GM12878 (cell line): ENCODE measurements around the gene ATXN2. TPM values are rescaled to one million over a fixed set of nuclear protein-coding genes. Genes with fewer than 3 reads are reported as not detected.

ENCODE experiments used
- ATAC-seq: fragments of 200-7000 bp; cut with Tn5 transposase; 3 replicates; pipeline ENCODE4 v1.9.1; 2020; ENCODE audit warnings: mild to moderate bottlenecking, moderate library complexity
- BruUV-seq: library from RNA; stranded (reverse); fragments of 400-500 nt; replicated peaks from 2 replicates; lab custom pipeline; 2021; lab: Mats Ljungman, UMichigan
- CTCF ChIA-PET: fragments of 300-600 bp; sonication (Branson Sonifier 250); formaldehyde crosslinking; extraction: SDS; loops from one replicate; lab custom pipeline; 2021; ENCODE audit warnings: inconsistent platforms; lab: Yijun Ruan, JAX
- POLR2A ChIA-PET: fragments of 350-600 bp; formaldehyde crosslinking; extraction: SDS; loops from one replicate; lab custom pipeline; 2021; ENCODE audit warnings: inconsistent platforms; lab: Charles Lee
- RAD21 ChIA-PET: fragments of 300-600 bp; sonication (Branson Sonifier 250); formaldehyde crosslinking; loops from one replicate; lab custom pipeline; 2023; ENCODE audit warnings: antibody characterized with exemption; ENCODE audit not compliant: unreplicated experiment; lab: Charles Lee
- SMC1A ChIA-PET: fragments of 300-600 bp; sonication (Branson Sonifier 250); formaldehyde crosslinking; loops from one replicate; lab custom pipeline; 2023; ENCODE audit not compliant: unreplicated experiment, uncharacterized antibody; lab: Charles Lee
- DNase-seq: peaks from one replicate; pipeline ENCODE4 v3.0.0-alpha.2; 2011; ENCODE audit warnings: low read depth, low spot score
- FAIRE-seq: peaks from 3 replicates; lab custom pipeline; 2011; peaks lifted over from hg19 to GRCh38; lab: Jason Lieb, UNC
- H2AFZ ChIP-seq: 2 replicates; pipeline ENCODE4 v1.6.0; 2011; ENCODE audit warnings: low read depth, low read length, control low read depth; ENCODE audit not compliant: control insufficient read depth
- H3K27ac ChIP-seq: 2 replicates; pipeline ENCODE4 v1.5.1; 2011; ENCODE audit warnings: control low read depth; ENCODE audit not compliant: control insufficient read depth, insufficient read depth
- H3K27me3 ChIP-seq, 2 experiments: replicated peaks in 1 of 2; 2 replicates each; pipeline versions ENCODE4 v1.6.0 to v1.6.1; 2011; ENCODE audit warnings: low read length in 1 of 2; ENCODE audit not compliant: control insufficient read depth in 2 of 2, insufficient read depth in 2 of 2
- H3K36me3 ChIP-seq, 2 experiments: 2 replicates each; pipeline ENCODE4 v1.5.1; 2011; ENCODE audit warnings: low read length in 1 of 2; ENCODE audit not compliant: control insufficient read depth in 2 of 2, insufficient read depth in 2 of 2
- H3K4me1 ChIP-seq: 2 replicates; pipeline ENCODE4 v1.6.1; 2011; ENCODE audit warnings: mild to moderate bottlenecking, low read length, moderate library complexity, mixed read lengths; ENCODE audit not compliant: control insufficient read depth, insufficient read depth
- H3K4me2 ChIP-seq: 2 replicates; pipeline ENCODE4 v1.6.0; 2011; ENCODE audit warnings: control low read depth; ENCODE audit not compliant: control insufficient read depth, insufficient read depth
- H3K4me3 ChIP-seq: fragments of 200-600 bp; sonication (generic); 2 replicates; pipeline ENCODE4 v1.5.1; 2016
- H3K79me2 ChIP-seq: 2 replicates; pipeline ENCODE4 v1.6.0; 2011; ENCODE audit warnings: low read length; ENCODE audit not compliant: control insufficient read depth, insufficient read depth
- H3K9ac ChIP-seq: 2 replicates; pipeline ENCODE4 v1.8.0; 2011; ENCODE audit warnings: low read length, control low read depth, mixed read lengths; ENCODE audit not compliant: control insufficient read depth, insufficient read depth
- H3K9me3 ChIP-seq: replicated peaks from 3 replicates; pipeline ENCODE4 v1.5.1; 2011; ENCODE audit warnings: mild to moderate bottlenecking, low read length; ENCODE audit not compliant: control insufficient read depth, insufficient read depth
- H4K20me1 ChIP-seq: 2 replicates; pipeline ENCODE4 v1.6.0; 2011; ENCODE audit not compliant: control insufficient read depth, insufficient read depth
- ATF3 ChIP-seq: IDR thresholded peaks from 2 replicates; pipeline ENCODE4 v1.6.1; 2011; ENCODE audit warnings: low read depth, mild to moderate bottlenecking, low read length, moderate library complexity, borderline replicate concordance; ENCODE audit errors: extremely low read depth
- BRCA1 ChIP-seq: IDR thresholded peaks from 2 replicates; pipeline ENCODE4 v1.6.1; 2011; ENCODE audit warnings: low read depth, low read length, improper control_type of control experiment
- CREB1 ChIP-seq: IDR thresholded peaks from 2 replicates; pipeline ENCODE4 v1.6.1; 2012; ENCODE audit warnings: low read depth, mild to moderate bottlenecking, inconsistent platforms
- EGR1 ChIP-seq, 2 experiments: IDR thresholded peaks; 1 replicate in 1 of 2; 2 replicates in 1 of 2; pipeline ENCODE4 v1.6.1; 2011 to 2012; ENCODE audit warnings: low read depth in 2 of 2, low read length in 2 of 2, borderline replicate concordance in 1 of 2, mild to moderate bottlenecking in 1 of 2, moderate library complexity in 1 of 2
- FOXM1 ChIP-seq: IDR thresholded peaks from 2 replicates; pipeline ENCODE4 v1.6.1; 2012; ENCODE audit warnings: low read depth, mild to moderate bottlenecking, inconsistent platforms, low read length, moderate library complexity
- IKZF2 ChIP-seq, 2 experiments: fragments of 450-650 bp; IDR thresholded peaks; 2 replicates each; pipeline ENCODE4 v1.6.1; 2017; ENCODE audit warnings: mild to moderate bottlenecking in 2 of 2, moderate library complexity in 2 of 2
- JUND ChIP-seq: IDR thresholded peaks from 2 replicates; pipeline ENCODE4 v1.6.1; 2012; ENCODE audit warnings: low read depth, mild to moderate bottlenecking, low read length, improper control_type of control experiment, moderate library complexity
- MEF2B ChIP-seq: fragments of 450-650 bp; IDR thresholded peaks from 2 replicates; pipeline ENCODE4 v1.6.1; 2018; ENCODE audit warnings: mild to moderate bottlenecking, moderate library complexity; ENCODE audit not compliant: partially characterized antibody, poor library complexity, severe bottlenecking
- PKNOX1 ChIP-seq: fragments of 450-650 bp; IDR thresholded peaks from 2 replicates; pipeline ENCODE4 v1.6.1; 2016; ENCODE audit warnings: mild to moderate bottlenecking
- RAD21 ChIP-seq: IDR thresholded peaks from 2 replicates; pipeline ENCODE4 v1.6.1; 2011; ENCODE audit warnings: mild to moderate bottlenecking, low read depth, low read length, moderate library complexity; ENCODE audit not compliant: insufficient read depth
- RELB ChIP-seq: fragments of 450-650 bp; IDR thresholded peaks from 2 replicates; pipeline ENCODE4 v1.6.1; 2017; ENCODE audit warnings: low read depth, mild to moderate bottlenecking, moderate library complexity
- SMAD1 ChIP-seq: fragments of 450-650 bp; IDR thresholded peaks from 2 replicates; pipeline ENCODE4 v1.6.1; 2018; ENCODE audit warnings: mild to moderate bottlenecking, low read depth; ENCODE audit not compliant: partially characterized antibody
- SMC3 ChIP-seq: IDR thresholded peaks from 2 replicates; pipeline ENCODE4 v1.6.1; 2011; ENCODE audit warnings: low read length, improper control_type of control experiment, borderline replicate concordance
- SPI1 ChIP-seq: IDR thresholded peaks from 2 replicates; pipeline ENCODE4 v1.6.1; 2011; ENCODE audit warnings: low read depth, mild to moderate bottlenecking, low read length, moderate library complexity, borderline replicate concordance; ENCODE audit not compliant: insufficient read depth
- SRF ChIP-seq, 2 experiments: IDR thresholded peaks; 2 replicates each; pipeline ENCODE4 v1.6.1; 2011; ENCODE audit warnings: low read depth in 2 of 2, low read length in 2 of 2, mild to moderate bottlenecking in 1 of 2, moderate library complexity in 1 of 2
- ZNF384 ChIP-seq: IDR thresholded peaks from 2 replicates; pipeline ENCODE4 v1.6.1; 2012; ENCODE audit warnings: low read depth, mild to moderate bottlenecking, low read length, improper control_type of control experiment, borderline replicate concordance
- WGBS: methylation state at CpG from one replicate; pipeline ENCODE4 v1.1.6; 2016; ENCODE audit warnings: low lambda C conversion rate; ENCODE audit not compliant: insufficient replicate concordance, insufficient coverage; ENCODE audit errors: missing lambda C conversion rate; 5-methylcytosine and 5-hydroxymethylcytosine counted together
- in situ Hi-C: fragments of 300-500 bp; cut with MboI; formaldehyde crosslinking; loops from 9 replicates; pipeline ENCODE4 v1.14.3; 2018; ENCODE audit warnings: mixed read lengths
- intact Hi-C: fragments of 100-400 bp; cut with micrococcal nuclease; formaldehyde crosslinking; loops from one replicate; pipeline ENCODE4 v1.14.2; 2022; ENCODE audit not compliant: unreplicated experiment
- polyA plus RNA-seq, 11 experiments: library from polyadenylated mRNA; depleted of rRNA in 4 of 11; unstranded in 6 of 11; stranded (reverse) in 5 of 11; fragments of >200 nt; fragmentation: Nextera tagmentation in 4 of 11; fragmentation: Illumina TruSeq in 1 of 11; extraction: Ambion mirVana in 4 of 11; extraction: Trizol in 1 of 11; gene quantifications; 1 replicate in 1 of 11; 2 replicates in 10 of 11; pipeline versions ENCODE4 v1.2.1 to v1.2.3, GENCODE V29; 2011 to 2016; ENCODE audit warnings: inconsistent platforms in 2 of 11, missing spikeins in 2 of 11, low read depth in 1 of 11
- total RNA-seq, 4 experiments: library from RNA; depleted of rRNA in 3 of 4; stranded (reverse); fragments of >200 nt in 3 of 4; fragmentation: Illumina TruSeq in 1 of 4; extraction: Trizol in 1 of 4; gene quantifications; 2 replicates each; pipeline versions ENCODE4 v1.2.1 to v1.2.3, GENCODE V29; 2013 to 2021

ATXN2 gene
- total and polyA plus RNA-seq, 10 of the 15 experiments (the other 5 are each of a cell fraction or from before 2014, with no cell fraction given) = 8.8 to 31.5 (median 19.0) TPM

- Histone ChIP-seq H3K79me2 (peaks cover 60% of the 10 kb centered on the region), H3K4me2 (peak overlapping the region; percentile 97), H3K9me3 (no peaks in the 10 kb centered on the region), H3K4me1 (peaks cover 88% of the 10 kb centered on the region), H2AFZ (no peak overlapping the region), H3K27ac (peak overlapping the region; percentile 95), H3K36me3 (peaks cover 33 to 54% of the 10 kb centered on the region in 2 experiments), H3K4me3 (peak overlapping the region; percentile 59; the same call in 1 of the 2 replicates), H4K20me1 (0 out of 2 replicates have a peak, but pooled peaks cover 2% of the 10 kb centered on the region), H3K27me3 (no peaks in the 10 kb centered on the region), H3K9ac (peak overlapping the region; percentile 69)
- CTCF ChIA-PET = interaction anchor here (0.6 to 27.3 kb wide), 9 partner anchors 10 to 130 kb away, joined by 3 to 1117 read pairs (median 3); partner anchors contain the start of gene SH2B3
- ATAC-seq = peak; percentile 91
- RAD21 ChIA-PET = interaction anchor here (0.8 to 22.6 kb wide), 9 partner anchors 7 to 149 kb away, joined by 3 to 804 read pairs (median 7); partner anchors contain the start of gene SH2B3
- intact Hi-C loops (loop anchor here (1.0 kb wide), 4 partner anchors 10 to 46 kb away; partner anchors contain the start of gene SH2B3), in situ Hi-C loops (loop anchor here (5.0 to 25.0 kb wide), 3 partner anchors 43 to 1767 kb away; partner anchors contain the start of gene TPCN1)
- POLR2A ChIA-PET = interaction anchor here (0.5 to 7.1 kb wide), 11 partner anchors 10 to 839 kb away, joined by 3 to 80 read pairs (median 10); partner anchors contain the start of gene SH2B3
- peak; percentile 94 for DNase-seq
- peak; percentile 97 for FAIRE-seq
- BruUV-seq = no TSS peak
- SMC1A ChIA-PET = interaction anchor here (1.0 to 7.8 kb wide), 8 partner anchors 11 to 50 kb away, joined by 3 to 104 read pairs (median 45); partner anchors contain the start of gene SH2B3
- 7% methylated on average over 11 of the region's 11 CpGs for WGBS
- TF ChIP-seq RAD21 (peak; percentile 13; the same call in 1 of the 2 replicates), BRCA1 (no peak), MEF2B (peak; percentile 53), FOXM1 (peak; percentile 15; the same call in 1 of the 2 replicates), SPI1 (peak; percentile 98), IKZF2 (IDR thresholded peaks at IDR 0.05) (peak; percentile 94 to 97), EGR1 (IDR thresholded peaks at IDR 0.05; ENCODE audit: borderline replicate concordance in 1 of 2, low read depth in 2 of 2, low read length in 2 of 2) (peak in 1 of 2 experiments; percentile 77; a peak in 2 of 3 replicates), JUND (peak; percentile 96), RELB (peak; percentile 91), CREB1 (0 out of 2 replicates have a peak, but pooled peaks have one; percentile 44), SMAD1 (no peak), SMC3 (peak; percentile 35; the same call in 1 of the 2 replicates), ATF3 (no peak), ZNF384 (0 out of 2 replicates have a peak, but pooled peaks have one; percentile 4), SRF (IDR thresholded peaks at IDR 0.05; ENCODE audit: low read depth in 2 of 2, low read length in 2 of 2) (peak in 1 of 2 experiments; percentile 64; a peak in 1 of 4 replicates), PKNOX1 (peak; percentile 42)
Measured at GRCh38 chr12:111444925-111445725, 154.0 kb downstream of the ATXN2 start.
